Lung (tissue), 12 donors: Measurements from ENCODE around the gene CSF2RB. TPM values are rescaled to one million over a fixed set of nuclear protein-coding genes. Genes with fewer than 3 reads are reported as not detected.

ENCODE experiments used
- ATAC-seq: fragments of 200-7000 bp; cut with Tn5 transposase; one replicate; pipeline ENCODE4 v1.9.1; 2020; ENCODE audit warnings: moderate number of reproducible peaks; ENCODE audit not compliant: insufficient read depth, low FRiP score
- DNase-seq, 3 donors: peaks; one replicate each; pipeline ENCODE4 v3.0.0-alpha.2; 2013 to 2017
- H3K27ac ChIP-seq, 2 donors: one replicate each; pipeline ENCODE4 v1.5.1; 2013; ENCODE audit warnings: mild to moderate bottlenecking in 2 of 2, moderate library complexity in 2 of 2, control low read depth in 1 of 2, inconsistent platforms in 1 of 2, low read depth in 1 of 2, low read length in 1 of 2
- H3K27me3 ChIP-seq, 3 donors: one replicate each; pipeline ENCODE4 v1.5.1; 2013; ENCODE audit warnings: low read length in 2 of 3; ENCODE audit not compliant: control insufficient read depth in 3 of 3, insufficient read depth in 3 of 3
- H3K36me3 ChIP-seq, 4 donors: one replicate each; pipeline ENCODE4 v1.5.1; 2013; ENCODE audit warnings: low read length in 4 of 4, mild to moderate bottlenecking in 1 of 4, moderate library complexity in 1 of 4; ENCODE audit not compliant: control insufficient read depth in 4 of 4, insufficient read depth in 4 of 4
- H3K4me1 ChIP-seq, 5 donors: one replicate each; pipeline ENCODE4 v1.5.1; 2013; ENCODE audit warnings: low read length in 5 of 5, mild to moderate bottlenecking in 2 of 5, moderate library complexity in 1 of 5; ENCODE audit not compliant: control insufficient read depth in 5 of 5, insufficient read depth in 5 of 5
- H3K4me3 ChIP-seq: one replicate; pipeline ENCODE4 v1.5.1; 2013; ENCODE audit warnings: mild to moderate bottlenecking, control low read depth, moderate library complexity
- H3K9ac ChIP-seq, 2 donors: one replicate each; pipeline ENCODE4 v1.5.1; 2013; ENCODE audit warnings: low read length in 2 of 2, control low read depth in 1 of 2; ENCODE audit not compliant: insufficient read depth in 1 of 2
- H3K9me3 ChIP-seq, 4 donors: one replicate each; pipeline ENCODE4 v1.5.1; 2013; ENCODE audit warnings: low read length in 3 of 4, mild to moderate bottlenecking in 1 of 4, moderate library complexity in 1 of 4; ENCODE audit not compliant: control insufficient read depth in 4 of 4, insufficient read depth in 3 of 4
- CTCF ChIP-seq: IDR thresholded peaks from 2 replicates; pipeline ENCODE4 v1.5.1; 2012; ENCODE audit warnings: mild to moderate bottlenecking; ENCODE audit errors: control extremely low read depth, extremely low read depth
- WGBS, 2 donors: extraction: QIAGEN DNeasy Blood & Tissue Kit; methylation state at CpG; one replicate each; pipeline ENCODE4 v1.1.7; 2013; 5-methylcytosine and 5-hydroxymethylcytosine counted together
- polyA plus RNA-seq, 2 donors: library from polyadenylated mRNA; stranded (reverse); fragments of 200-250 nt; gene quantifications; one replicate each; pipeline ENCODE4 v1.2.1, GENCODE V29; 2013
- total RNA-seq, 2 donors: library from RNA; depleted of rRNA in 1 of 2; stranded (reverse); fragments of >200 nt in 1 of 2; gene quantifications; one replicate each; pipeline ENCODE4 v1.2.1, GENCODE V29; 2014 to 2021
- donor health status: control.
- donor health status: control.
- donor health status: Bipolar disorder and iron deficiency.
- donor health status: healthy.
- donor health status: DM: yes; HTN: yes; CAD: no.

Gene CSF2RB
- total and polyA plus RNA-seq, 4 donors: 6.6 to 72.8 (median 20.6) TPM

- WGBS, 2 donors: 44 to 53% methylated on average over 13 of the region's 13 CpGs
These were observed 48.1 kb upstream of the CSF2RB start for GRCh38 chr22:36865346-36865745.

GRCh38 chr22:36867695-36868094, 45.7 kb upstream of the CSF2RB start:
- Histone ChIP-seq H3K9me3 (no peaks in the 10 kb centered on the region), H3K36me3 (no peaks in the 10 kb centered on the region), H3K27me3 (peaks cover 0 to 4% (median 0%) of the 10 kb centered on the region in 3 donors), H3K9ac (no peak overlapping the region), H3K4me1 (no peaks in the 10 kb centered on the region), H3K27ac (no peak overlapping the region), H3K4me3 (no peak overlapping the region)
- DNase-seq (no peak), ATAC-seq (no peak)
- 87 to 88% methylated on average over 5 of the region's 5 CpGs for WGBS, 2 donors
- no peak for TF ChIP-seq CTCF

More at GRCh38 chr22:36865346-36865745, 48.1 kb upstream of the CSF2RB start:
- ATAC-seq (no peak), DNase-seq (peak in 1 of 3 donors; percentile 22)
- Histone ChIP-seq H3K4me3 (no peak overlapping the region), H3K4me1 (no peaks in the 10 kb centered on the region), H3K27me3 (peaks cover 0 to 4% (median 0%) of the 10 kb centered on the region in 3 donors), H3K27ac (no peak overlapping the region), H3K36me3 (no peaks in the 10 kb centered on the region), H3K9me3 (no peaks in the 10 kb centered on the region), H3K9ac (no peak overlapping the region)
- no peak for TF ChIP-seq CTCF

- Histone ChIP-seq H3K4me3 (no peak overlapping the region), H3K27ac (no peak overlapping the region), H3K9ac (no peak overlapping the region), H3K36me3 (no peaks in the 10 kb centered on the region), H3K27me3 (no peaks in the 10 kb centered on the region), H3K9me3 (no peaks in the 10 kb centered on the region), H3K4me1 (peaks cover 0 to 2% (median 0%) of the 10 kb centered on the region in 5 donors)
- 82 to 92% methylated on average over 5 of the region's 5 CpGs for WGBS, 2 donors
- DNase-seq (no peak), ATAC-seq (no peak)
- TF ChIP-seq CTCF: no peak
These were observed 44.8 kb upstream of the CSF2RB start for GRCh38 chr22:36868546-36869181.

GRCh38 chr22:36870250-36870649, 43.2 kb upstream of the CSF2RB start:
- Histone ChIP-seq H3K27me3 (no peaks in the 10 kb centered on the region), H3K9ac (no peak overlapping the region), H3K27ac (no peak overlapping the region), H3K9me3 (no peaks in the 10 kb centered on the region), H3K36me3 (no peaks in the 10 kb centered on the region), H3K4me1 (peaks cover 0 to 9% (median 2%) of the 10 kb centered on the region in 5 donors), H3K4me3 (no peak overlapping the region)
- no peak for TF ChIP-seq CTCF
- 85 to 89% methylated on average over 14 of the region's 14 CpGs for WGBS, 2 donors
- DNase-seq: no peak
- ATAC-seq: no peak
